Measurements from ENCODE around the gene RABL6.

RABL6 gene

DNA sequence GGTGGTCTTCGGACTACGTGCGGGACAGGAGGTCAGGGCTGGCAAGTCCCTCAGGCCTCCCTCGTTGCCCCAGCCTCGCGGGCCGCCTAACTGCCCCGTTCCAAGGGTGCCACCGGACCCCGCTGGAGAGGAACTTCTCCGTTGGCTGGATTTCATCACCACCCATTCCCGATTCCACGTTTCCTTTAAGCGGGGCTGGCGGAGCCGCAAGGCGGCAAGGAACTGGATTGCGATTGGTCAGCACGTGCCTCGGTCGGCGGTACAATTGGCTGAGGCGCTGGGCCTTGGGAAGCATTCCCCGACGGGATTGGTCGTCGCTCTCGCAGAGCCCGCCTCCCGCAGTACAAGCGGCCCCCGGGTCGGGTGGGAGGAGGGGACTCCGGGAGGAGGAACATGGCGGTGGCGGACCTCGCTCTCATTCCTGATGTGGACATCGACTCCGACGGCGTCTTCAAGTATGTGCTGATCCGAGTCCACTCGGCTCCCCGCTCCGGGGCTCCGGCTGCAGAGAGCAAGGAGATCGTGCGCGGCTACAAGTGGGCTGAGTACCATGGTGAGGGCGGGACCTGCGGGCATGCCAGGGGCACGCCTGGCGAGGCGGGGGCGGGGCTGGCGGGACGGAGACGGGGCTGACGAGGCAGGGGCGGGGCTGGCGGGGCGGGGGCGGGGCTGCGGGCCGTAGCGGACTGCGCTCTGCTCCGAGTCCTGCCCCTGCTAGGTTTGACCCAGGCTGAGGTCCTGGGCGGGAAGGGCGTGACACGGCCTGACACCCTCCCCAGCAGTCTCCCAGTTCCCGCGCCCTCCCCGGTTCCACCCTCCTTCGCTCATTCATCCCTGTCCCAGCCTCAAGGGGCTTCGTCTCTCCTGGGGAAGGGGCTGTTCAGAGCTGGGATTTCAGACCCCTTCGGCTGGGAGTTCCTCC, 41.6 kb downstream of the RABL6 start, which contains the start of gene PHPT1 (continued):
- TF ChIP-seq ZEB2 (tag by site-specific recombination; IDR thresholded peaks at IDR 0.05) (peak; percentile 93), SP3 (tag by site-specific recombination; IDR thresholded peaks at IDR 0.05) (peak; percentile 86), ZBTB21 (tag by site-specific recombination; IDR thresholded peaks at IDR 0.05) (no peak), GLIS1 (tag by site-specific recombination; IDR thresholded peaks at IDR 0.05) (peak; percentile 57), ZFP69B (tag by site-specific recombination; IDR thresholded peaks at IDR 0.05) (peak; percentile 80), ZNF843 (tag by site-specific recombination; IDR thresholded peaks at IDR 0.05) (peak; percentile 69; the same call in 1 of the 2 replicates), ZSCAN30 (tag by site-specific recombination; IDR thresholded peaks at IDR 0.05) (0 out of 2 replicates have a peak, but pooled peaks have one; percentile 23), ZFHX2 (tag by site-specific recombination; conservative IDR thresholded peaks at IDR 0.05) (peak; percentile 80), ZNF335 (tag by site-specific recombination; conservative IDR thresholded peaks at IDR 0.05) (peak; percentile 98), YY1 (tag by site-specific recombination; IDR thresholded peaks at IDR 0.05) (peak; percentile 79), SP2 (tag by site-specific recombination; IDR thresholded peaks at IDR 0.05) (peak; percentile 96), ZNF391 (tag by site-specific recombination; IDR thresholded peaks at IDR 0.05; ENCODE audit: borderline replicate concordance, low read depth) (0 out of 2 replicates have a peak, but pooled peaks have one; percentile 72), ZXDB (tag by site-specific recombination; IDR thresholded peaks at IDR 0.05) (peak; percentile 92; the same call in 1 of the 2 replicates), WT1 (tag by site-specific recombination; IDR thresholded peaks at IDR 0.05) (peak; percentile 51; the same call in 1 of the 2 replicates), ZNF202 (tag by site-specific recombination; IDR thresholded peaks at IDR 0.05; ENCODE audit: borderline replicate concordance) (no peak), MEIS1 (CRISPR knock-in tag; IDR thresholded peaks at IDR 0.05; ENCODE audit: borderline replicate concordance) (no peak), KLF9 (tag by site-specific recombination; IDR thresholded peaks at IDR 0.05; ENCODE audit: low read depth) (peak; percentile 92), ZBTB7A (tag by site-specific recombination; IDR thresholded peaks at IDR 0.05; ENCODE audit: low read depth) (peak; percentile 65; the same call in 1 of the 2 replicates), ZBTB17 (tag by site-specific recombination; IDR thresholded peaks at IDR 0.05) (peak; percentile 82), ZNF19 (tag by site-specific recombination; IDR thresholded peaks at IDR 0.05; ENCODE audit: low read depth) (no peak), SP7 (tag by site-specific recombination; IDR thresholded peaks at IDR 0.05) (0 out of 2 replicates have a peak, but pooled peaks have one; percentile 62), KLF8 (tag by site-specific recombination; IDR thresholded peaks at IDR 0.05) (peak; percentile 94), ZBTB20 (tag by site-specific recombination; IDR thresholded peaks at IDR 0.05) (peak; percentile 17; the same call in 1 of the 2 replicates), KLF1 (tag by site-specific recombination; IDR thresholded peaks at IDR 0.05) (peak; percentile 79), ZNF555 (tag by site-specific recombination; conservative IDR thresholded peaks at IDR 0.05) (no peak), KLF16 (tag by site-specific recombination; IDR thresholded peaks at IDR 0.05) (peak; percentile 75), GLI2 (tag by site-specific recombination; IDR thresholded peaks at IDR 0.05; ENCODE audit: borderline replicate concordance, low read depth) (no peak), GLI4 (tag by site-specific recombination; IDR thresholded peaks at IDR 0.05) (no peak), ZNF600 (tag by site-specific recombination; IDR thresholded peaks at IDR 0.05) (peak; percentile 88), SCRT2 (tag by site-specific recombination; IDR thresholded peaks at IDR 0.05) (peak; percentile 90)
- TF ChIP-seq, protein P1, sequence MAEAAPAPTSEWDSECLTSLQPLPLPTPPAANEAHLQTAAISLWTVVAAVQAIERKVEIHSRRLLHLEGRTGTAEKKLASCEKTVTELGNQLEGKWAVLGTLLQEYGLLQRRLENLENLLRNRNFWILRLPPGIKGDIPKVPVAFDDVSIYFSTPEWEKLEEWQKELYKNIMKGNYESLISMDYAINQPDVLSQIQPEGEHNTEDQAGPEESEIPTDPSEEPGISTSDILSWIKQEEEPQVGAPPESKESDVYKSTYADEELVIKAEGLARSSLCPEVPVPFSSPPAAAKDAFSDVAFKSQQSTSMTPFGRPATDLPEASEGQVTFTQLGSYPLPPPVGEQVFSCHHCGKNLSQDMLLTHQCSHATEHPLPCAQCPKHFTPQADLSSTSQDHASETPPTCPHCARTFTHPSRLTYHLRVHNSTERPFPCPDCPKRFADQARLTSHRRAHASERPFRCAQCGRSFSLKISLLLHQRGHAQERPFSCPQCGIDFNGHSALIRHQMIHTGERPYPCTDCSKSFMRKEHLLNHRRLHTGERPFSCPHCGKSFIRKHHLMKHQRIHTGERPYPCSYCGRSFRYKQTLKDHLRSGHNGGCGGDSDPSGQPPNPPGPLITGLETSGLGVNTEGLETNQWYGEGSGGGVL (tag by site-specific recombination; IDR thresholded peaks at IDR 0.05): peak; percentile 81
- TF ChIP-seq, protein P2, sequence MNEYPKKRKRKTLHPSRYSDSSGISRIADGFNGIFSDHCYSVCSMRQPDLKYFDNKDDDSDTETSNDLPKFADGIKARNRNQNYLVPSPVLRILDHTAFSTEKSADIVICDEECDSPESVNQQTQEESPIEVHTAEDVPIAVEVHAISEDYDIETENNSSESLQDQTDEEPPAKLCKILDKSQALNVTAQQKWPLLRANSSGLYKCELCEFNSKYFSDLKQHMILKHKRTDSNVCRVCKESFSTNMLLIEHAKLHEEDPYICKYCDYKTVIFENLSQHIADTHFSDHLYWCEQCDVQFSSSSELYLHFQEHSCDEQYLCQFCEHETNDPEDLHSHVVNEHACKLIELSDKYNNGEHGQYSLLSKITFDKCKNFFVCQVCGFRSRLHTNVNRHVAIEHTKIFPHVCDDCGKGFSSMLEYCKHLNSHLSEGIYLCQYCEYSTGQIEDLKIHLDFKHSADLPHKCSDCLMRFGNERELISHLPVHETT (tag by site-specific recombination; IDR thresholded peaks at IDR 0.05): peak; percentile 67; the same call in 1 of the 2 replicates
- TF ChIP-seq, protein P3, sequence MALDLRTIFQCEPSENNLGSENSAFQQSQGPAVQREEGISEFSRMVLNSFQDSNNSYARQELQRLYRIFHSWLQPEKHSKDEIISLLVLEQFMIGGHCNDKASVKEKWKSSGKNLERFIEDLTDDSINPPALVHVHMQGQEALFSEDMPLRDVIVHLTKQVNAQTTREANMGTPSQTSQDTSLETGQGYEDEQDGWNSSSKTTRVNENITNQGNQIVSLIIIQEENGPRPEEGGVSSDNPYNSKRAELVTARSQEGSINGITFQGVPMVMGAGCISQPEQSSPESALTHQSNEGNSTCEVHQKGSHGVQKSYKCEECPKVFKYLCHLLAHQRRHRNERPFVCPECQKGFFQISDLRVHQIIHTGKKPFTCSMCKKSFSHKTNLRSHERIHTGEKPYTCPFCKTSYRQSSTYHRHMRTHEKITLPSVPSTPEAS (tag by site-specific recombination; IDR thresholded peaks at IDR 0.05): 0 out of 2 replicates have a peak, but pooled peaks have one; percentile 20
- TF ChIP-seq, protein P4, sequence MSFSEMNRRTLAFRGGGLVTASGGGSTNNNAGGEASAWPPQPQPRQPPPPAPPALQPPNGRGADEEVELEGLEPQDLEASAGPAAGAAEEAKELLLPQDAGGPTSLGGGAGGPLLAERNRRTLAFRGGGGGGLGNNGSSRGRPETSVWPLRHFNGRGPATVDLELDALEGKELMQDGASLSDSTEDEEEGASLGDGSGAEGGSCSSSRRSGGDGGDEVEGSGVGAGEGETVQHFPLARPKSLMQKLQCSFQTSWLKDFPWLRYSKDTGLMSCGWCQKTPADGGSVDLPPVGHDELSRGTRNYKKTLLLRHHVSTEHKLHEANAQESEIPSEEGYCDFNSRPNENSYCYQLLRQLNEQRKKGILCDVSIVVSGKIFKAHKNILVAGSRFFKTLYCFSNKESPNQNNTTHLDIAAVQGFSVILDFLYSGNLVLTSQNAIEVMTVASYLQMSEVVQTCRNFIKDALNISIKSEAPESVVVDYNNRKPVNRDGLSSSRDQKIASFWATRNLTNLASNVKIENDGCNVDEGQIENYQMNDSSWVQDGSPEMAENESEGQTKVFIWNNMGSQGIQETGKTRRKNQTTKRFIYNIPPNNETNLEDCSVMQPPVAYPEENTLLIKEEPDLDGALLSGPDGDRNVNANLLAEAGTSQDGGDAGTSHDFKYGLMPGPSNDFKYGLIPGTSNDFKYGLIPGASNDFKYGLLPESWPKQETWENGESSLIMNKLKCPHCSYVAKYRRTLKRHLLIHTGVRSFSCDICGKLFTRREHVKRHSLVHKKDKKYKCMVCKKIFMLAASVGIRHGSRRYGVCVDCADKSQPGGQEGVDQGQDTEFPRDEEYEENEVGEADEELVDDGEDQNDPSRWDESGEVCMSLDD (tag by site-specific recombination; IDR thresholded peaks at IDR 0.05): peak; percentile 57; the same call in 1 of the 2 replicates
